Skeletal muscle satellite cell (primary cell): ENCODE data around the gene GCN1.
"Not testable (repeated sequence)": the region's sequence is repeated elsewhere in the genome, so short reads cannot be mapped to it uniquely, and the experiment has no call there.

ENCODE experiments used
- H3K27me3 ChIP-seq: 2 replicates; pipeline ENCODE4 v1.7.0; 2013; ENCODE audit warnings: low read length; ENCODE audit not compliant: control insufficient read depth, insufficient read depth
- H3K36me3 ChIP-seq: 2 replicates; pipeline ENCODE4 v1.7.0; 2013; ENCODE audit warnings: mild to moderate bottlenecking, control low read depth, low read length; ENCODE audit not compliant: insufficient read depth
- H3K4me1 ChIP-seq: 2 replicates; pipeline ENCODE4 v1.7.0; 2013; ENCODE audit warnings: low read length; ENCODE audit not compliant: control insufficient read depth, insufficient read depth
- H3K4me2 ChIP-seq: 2 replicates; pipeline ENCODE4 v1.7.0; 2013; ENCODE audit warnings: mild to moderate bottlenecking, low read length
- H3K4me3 ChIP-seq: 2 replicates; pipeline ENCODE4 v1.7.0; 2013; ENCODE audit warnings: low read length
- H3K9ac ChIP-seq: 2 replicates; pipeline ENCODE4 v1.7.0; 2013; ENCODE audit warnings: mild to moderate bottlenecking, low read depth, low read length, moderate library complexity
- H3K9me3 ChIP-seq: replicated peaks from 2 replicates; pipeline ENCODE4 v1.7.0; 2013; ENCODE audit warnings: mild to moderate bottlenecking, control low read depth, low read length

Gene GCN1

GRCh38 chr12:120193286-120193685 lies 1.2 kb downstream of the GCN1 start:
- H3K27me3 ChIP-seq, H3K9me3 ChIP-seq: not testable (repeated sequence)
- Histone ChIP-seq H3K4me3 (peak overlapping the region; percentile 96), H3K36me3 (peaks cover 40% of the 10 kb centered on the region), H3K9ac (peak overlapping the region; percentile 93), H3K4me1 (peaks cover 46% of the 10 kb centered on the region), H3K4me2 (peak overlapping the region; percentile 94)

- H3K36me3 ChIP-seq, result peaks cover 33% of the 10 kb centered on the region
- H3K4me3 ChIP-seq, result no peak overlapping the region
- H3K9me3 ChIP-seq, result no peaks in the 10 kb centered on the region
- no peak overlapping the region for H3K9ac ChIP-seq
- no peaks in the 10 kb centered on the region for H3K27me3 ChIP-seq
- H3K4me1 ChIP-seq, result peaks cover 23% of the 10 kb centered on the region
- no peak overlapping the region for H3K4me2 ChIP-seq
Observed at GRCh38 chr12:120190985-120191480, 3.5 kb downstream of the GCN1 start.

GRCh38 chr12:120190386-120190785 lies 4.1 kb downstream of the GCN1 start:
- Histone ChIP-seq H3K9ac (no peak overlapping the region), H3K4me1 (peaks cover 17% of the 10 kb centered on the region), H3K27me3 (no peaks in the 10 kb centered on the region), H3K9me3 (no peaks in the 10 kb centered on the region), H3K36me3 (peaks cover 29% of the 10 kb centered on the region), H3K4me3 (no peak overlapping the region), H3K4me2 (no peak overlapping the region)

GRCh38 chr12:120186654-120187053 lies 7.9 kb downstream of the GCN1 start:
- peaks cover 58% of the 10 kb centered on the region for H3K36me3 ChIP-seq

GRCh38 chr12:120183211-120183631 lies 11.3 kb downstream of the GCN1 start:
- Histone ChIP-seq H3K9ac (no peak overlapping the region), H3K4me1 (peaks cover 18% of the 10 kb centered on the region), H3K4me2 (no peak overlapping the region), H3K27me3 (no peaks in the 10 kb centered on the region), H3K36me3 (peaks cover 61% of the 10 kb centered on the region), H3K9me3 (no peaks in the 10 kb centered on the region), H3K4me3 (no peak overlapping the region)

More at GRCh38 chr12:120186654-120187053, 7.9 kb downstream of the GCN1 start:
- no peak overlapping the region for H3K9ac ChIP-seq
- peaks cover 20% of the 10 kb centered on the region for H3K4me1 ChIP-seq
- no peaks in the 10 kb centered on the region for H3K9me3 ChIP-seq
- H3K4me2 ChIP-seq, result no peak overlapping the region
- H3K4me3 ChIP-seq, result no peak overlapping the region
- H3K27me3 ChIP-seq, result no peaks in the 10 kb centered on the region

GRCh38 chr12:120181991-120182631 lies 12.4 kb downstream of the GCN1 start:
- Histone ChIP-seq H3K27me3 (no peaks in the 10 kb centered on the region), H3K36me3 (peaks cover 68% of the 10 kb centered on the region), H3K4me2 (peak overlapping the region; percentile 10), H3K9me3 (no peaks in the 10 kb centered on the region), H3K4me3 (no peak overlapping the region), H3K9ac (no peak overlapping the region), H3K4me1 (peaks cover 18% of the 10 kb centered on the region)

- H3K4me1 ChIP-seq, result peaks cover 18% of the 10 kb centered on the region
- no peak overlapping the region for H3K9ac ChIP-seq
- H3K4me2 ChIP-seq, result no peak overlapping the region
- no peaks in the 10 kb centered on the region for H3K27me3 ChIP-seq
- H3K36me3 ChIP-seq, result peaks cover 69% of the 10 kb centered on the region
- no peaks in the 10 kb centered on the region for H3K9me3 ChIP-seq
- H3K4me3 ChIP-seq, result no peak overlapping the region
Observed at GRCh38 chr12:120180975-120181374, 13.5 kb downstream of the GCN1 start.

GRCh38 chr12:120175537-120175936 lies 19.0 kb downstream of the GCN1 start:
- no peak overlapping the region for H3K4me3 ChIP-seq
- H3K27me3 ChIP-seq, result no peaks in the 10 kb centered on the region
- H3K4me1 ChIP-seq, result no peaks in the 10 kb centered on the region
- H3K36me3 ChIP-seq, result peaks cover 75% of the 10 kb centered on the region
- H3K9ac ChIP-seq, result no peak overlapping the region
- no peak overlapping the region for H3K4me2 ChIP-seq
- no peaks in the 10 kb centered on the region for H3K9me3 ChIP-seq

- Histone ChIP-seq H3K4me3 (no peak overlapping the region), H3K27me3 (no peaks in the 10 kb centered on the region), H3K36me3 (peaks cover 80% of the 10 kb centered on the region), H3K9ac (no peak overlapping the region), H3K4me2 (no peak overlapping the region), H3K4me1 (no peaks in the 10 kb centered on the region), H3K9me3 (no peaks in the 10 kb centered on the region)
Observed at GRCh38 chr12:120175062-120175461, 19.5 kb downstream of the GCN1 start.

GRCh38 chr12:120172053-120172452 lies 22.5 kb downstream of the GCN1 start:
- no peak overlapping the region for H3K4me3 ChIP-seq
- H3K27me3 ChIP-seq, result no peaks in the 10 kb centered on the region
- no peak overlapping the region for H3K4me2 ChIP-seq
- H3K9ac ChIP-seq, result no peak overlapping the region
- no peaks in the 10 kb centered on the region for H3K9me3 ChIP-seq
- H3K4me1 ChIP-seq, result no peaks in the 10 kb centered on the region
- peaks cover 79% of the 10 kb centered on the region for H3K36me3 ChIP-seq

- no peaks in the 10 kb centered on the region for H3K27me3 ChIP-seq
- H3K36me3 ChIP-seq, result peaks cover 66% of the 10 kb centered on the region
Observed at GRCh38 chr12:120170631-120171030, 23.9 kb downstream of the GCN1 start.

GRCh38 chr12:120169946-120170345 lies 24.6 kb downstream of the GCN1 start:
- peaks cover 59% of the 10 kb centered on the region for H3K36me3 ChIP-seq

More at GRCh38 chr12:120170631-120171030, 23.9 kb downstream of the GCN1 start:
- no peak overlapping the region for H3K4me2 ChIP-seq
- no peak overlapping the region for H3K4me3 ChIP-seq
- no peaks in the 10 kb centered on the region for H3K9me3 ChIP-seq
- no peak overlapping the region for H3K9ac ChIP-seq
- no peaks in the 10 kb centered on the region for H3K4me1 ChIP-seq

More at GRCh38 chr12:120169946-120170345, 24.6 kb downstream of the GCN1 start:
- Histone ChIP-seq H3K9ac (no peak overlapping the region), H3K27me3 (no peaks in the 10 kb centered on the region), H3K9me3 (no peaks in the 10 kb centered on the region), H3K4me1 (no peaks in the 10 kb centered on the region), H3K4me3 (no peak overlapping the region), H3K4me2 (no peak overlapping the region)
